AG10803 (cell line): ENCODE data around the gene TCERG1L.

Source experiments
- DNase-seq: peaks from one replicate; pipeline ENCODE4 v3.0.0; 2010; ENCODE audit warnings: low read depth
- H3K4me3 ChIP-seq: 2 replicates; pipeline ENCODE4 v1.5.1; 2011; ENCODE audit warnings: mild to moderate bottlenecking, low read length, control low read depth
- CTCF ChIP-seq: conservative IDR thresholded peaks from 2 replicates; pipeline ENCODE4 v1.5.1; 2011; ENCODE audit warnings: mild to moderate bottlenecking, low read length, control low read depth, inconsistent platforms

The TCERG1L gene

GRCh38 chr10:131086511-131086910 lies 225.0 kb downstream of the TCERG1L start:
- TF ChIP-seq CTCF = no peak
- DNase-seq = no peak
- no peak overlapping the region for H3K4me3 ChIP-seq

GRCh38 chr10:131086094-131086493 lies 225.4 kb downstream of the TCERG1L start:
- TF ChIP-seq CTCF = no peak
- DNase-seq = no peak
- H3K4me3 ChIP-seq = no peak overlapping the region

- DNase-seq = no peak
- no peak for TF ChIP-seq CTCF
- no peak overlapping the region for H3K4me3 ChIP-seq
Measured at GRCh38 chr10:131085091-131085860, 226.2 kb downstream of the TCERG1L start.

- no peak for DNase-seq
- TF ChIP-seq CTCF = no peak
- no peak overlapping the region for H3K4me3 ChIP-seq
Measured at GRCh38 chr10:131084791-131085090, 226.8 kb downstream of the TCERG1L start.

GRCh38 chr10:131083915-131084790 lies 227.4 kb downstream of the TCERG1L start:
- no peak overlapping the region for H3K4me3 ChIP-seq
- no peak for TF ChIP-seq CTCF
- no peak for DNase-seq

GRCh38 chr10:131082991-131083481 lies 228.5 kb downstream of the TCERG1L start:
- no peak for TF ChIP-seq CTCF
- DNase-seq = no peak
- H3K4me3 ChIP-seq = no peak overlapping the region
